ENCODE data around the gene SLC39A2. TPM values are rescaled to one million over a fixed set of nuclear protein-coding genes. Genes with fewer than 3 reads are reported as not detected.

SLC39A2 gene
- total RNA-seq, 6 experiments from 2014 or later, result 0.15 TPM; not detected in 5

- Mint-ChIP-seq H3K36me3 (ENCODE audit: low read depth) (no peaks in the 10 kb centered on the region), H3K27ac (no peak within 1 kb of the TSS), H3K4me3 (no peak within 1 kb of the TSS), H3K9me3 (no peaks in the 10 kb centered on the region), H3K4me1 (ENCODE audit: low read depth) (no peaks in the 10 kb centered on the region), H3K27me3 (ENCODE audit: insufficient read depth) (peaks cover 42% of the 10 kb centered on the region)
- DNase-seq, result no peak
- no peak for TF ChIP-seq CTCF (IDR thresholded peaks at IDR 0.05)
Observed at GRCh38 chr14:21029917-21030316, 30.8 kb downstream of the SLC39A2 start, which contains the start of gene TPPP2. TSS of gene TPPP2 (plus strand) at chr14:21030217. CDS start at chr14:21030582, 365 bp downstream.

- Mint-ChIP-seq H3K36me3 (ENCODE audit: low read depth) (no peaks in the 10 kb centered on the region), H3K27me3 (ENCODE audit: insufficient read depth) (peaks cover 44% of the 10 kb centered on the region), H3K4me3 (no peak overlapping the region), H3K27ac (no peak overlapping the region), H3K4me1 (ENCODE audit: low read depth) (no peaks in the 10 kb centered on the region), H3K9me3 (no peaks in the 10 kb centered on the region)
- TF ChIP-seq CTCF (IDR thresholded peaks at IDR 0.05), result no peak
- DNase-seq, result no peak
Observed at GRCh38 chr14:21030531-21030930, 31.4 kb downstream of the SLC39A2 start.

GRCh38 chr14:21032326-21033132, 33.4 kb downstream of the SLC39A2 start:
- no peaks in the 10 kb centered on the region for H3K9me3 Mint-ChIP-seq
- DNase-seq, result no peak
- no peak overlapping the region for H3K27ac Mint-ChIP-seq
- H3K4me3 Mint-ChIP-seq, result no peak overlapping the region
- H3K36me3 Mint-ChIP-seq (ENCODE audit: low read depth), result no peaks in the 10 kb centered on the region
- no peak for TF ChIP-seq CTCF (IDR thresholded peaks at IDR 0.05)
- H3K4me1 Mint-ChIP-seq (ENCODE audit: low read depth), result no peaks in the 10 kb centered on the region
- H3K27me3 Mint-ChIP-seq (ENCODE audit: insufficient read depth), result peaks cover 44% of the 10 kb centered on the region

GRCh38 chr14:21033133-21033698, 34.1 kb downstream of the SLC39A2 start:
- Mint-ChIP-seq H3K27ac (no peak overlapping the region), H3K4me3 (no peak overlapping the region), H3K4me1 (ENCODE audit: low read depth) (no peaks in the 10 kb centered on the region), H3K9me3 (no peaks in the 10 kb centered on the region), H3K36me3 (ENCODE audit: low read depth) (no peaks in the 10 kb centered on the region), H3K27me3 (ENCODE audit: insufficient read depth) (peaks cover 42% of the 10 kb centered on the region)
- no peak for TF ChIP-seq CTCF (IDR thresholded peaks at IDR 0.05)
- no peak for DNase-seq

GRCh38 chr14:21034707-21035106, 35.6 kb downstream of the SLC39A2 start, which contains the start of gene RNASE13:
TSS of gene RNASE13 (minus strand) at chr14:21034807. CDS start at chr14:21034288, 519 bp downstream.
- H3K9me3 Mint-ChIP-seq, result no peaks in the 10 kb centered on the region
- TF ChIP-seq CTCF (IDR thresholded peaks at IDR 0.05), result no peak
- H3K4me1 Mint-ChIP-seq (ENCODE audit: low read depth), result peaks cover 10% of the 10 kb centered on the region
- peaks cover 49% of the 10 kb centered on the region for H3K27me3 Mint-ChIP-seq (ENCODE audit: insufficient read depth)
- H3K27ac Mint-ChIP-seq, result no peak within 1 kb of the TSS
- H3K4me3 Mint-ChIP-seq, result no peak within 1 kb of the TSS
- H3K36me3 Mint-ChIP-seq (ENCODE audit: low read depth), result no peaks in the 10 kb centered on the region
- no peak for DNase-seq
